Neuronal stem cell (in vitro differentiated cells): ENCODE measurements around the gene RASSF3.

ENCODE experiments used
- DNase-seq: peaks from one replicate; pipeline ENCODE4 v3.0.0-alpha.2; 2013; ENCODE audit warnings: low spot score
- H2AFZ ChIP-seq: one replicate; pipeline ENCODE4 v1.6.1; 2013; ENCODE audit warnings: mild to moderate bottlenecking, low read length, inconsistent platforms
- H2AK5ac ChIP-seq: 2 replicates; pipeline ENCODE4 v1.6.1; 2013; ENCODE audit warnings: low read depth, mild to moderate bottlenecking, inconsistent platforms, low read length, moderate library complexity, mixed read lengths
- H2BK120ac ChIP-seq: 2 replicates; pipeline ENCODE4 v1.6.1; 2013; ENCODE audit warnings: low read depth, mild to moderate bottlenecking, inconsistent platforms, low read length, moderate library complexity, mixed read lengths
- H2BK12ac ChIP-seq: one replicate; pipeline ENCODE4 v1.6.1; 2013; ENCODE audit warnings: low read length, inconsistent platforms
- H2BK15ac ChIP-seq: 2 replicates; pipeline ENCODE4 v1.6.1; 2013; ENCODE audit warnings: mild to moderate bottlenecking, low read length, inconsistent platforms, mixed read lengths
- H2BK5ac ChIP-seq: one replicate; pipeline ENCODE4 v1.6.1; 2013; ENCODE audit warnings: inconsistent platforms, mild to moderate bottlenecking, low read length, moderate library complexity
- H3K14ac ChIP-seq: one replicate; pipeline ENCODE4 v1.6.1; 2013; ENCODE audit warnings: low read length, inconsistent platforms
- H3K18ac ChIP-seq: 2 replicates; pipeline ENCODE4 v1.6.1; 2013; ENCODE audit warnings: low read length, inconsistent platforms
- H3K23ac ChIP-seq: 2 replicates; pipeline ENCODE4 v1.6.1; 2013; ENCODE audit warnings: low read depth, mild to moderate bottlenecking, mixed read lengths, low read length, inconsistent platforms; ENCODE audit not compliant: poor library complexity
- H3K27ac ChIP-seq: replicated peaks from 3 replicates; pipeline ENCODE4 v1.5.1; 2013; ENCODE audit warnings: low read length, inconsistent platforms
- H3K27me3 ChIP-seq, 3 experiments: 2 replicates each; pipeline ENCODE4 v1.6.1; 2013; ENCODE audit warnings: low read length in 3 of 3, mild to moderate bottlenecking in 2 of 3, inconsistent platforms in 1 of 3, low read depth in 1 of 3, mixed read lengths in 1 of 3, moderate library complexity in 1 of 3; ENCODE audit not compliant: control insufficient read depth in 3 of 3, insufficient read depth in 3 of 3
- H3K36me3 ChIP-seq, 2 donors: replicated peaks in 1 of 2; 2 replicates each; pipeline ENCODE4 v1.6.1; 2013; ENCODE audit warnings: low read length in 2 of 2; ENCODE audit not compliant: control insufficient read depth in 2 of 2, insufficient read depth in 2 of 2
- H3K4ac ChIP-seq: 2 replicates; pipeline ENCODE4 v1.6.1; 2013; ENCODE audit warnings: inconsistent platforms, mild to moderate bottlenecking, low read length, moderate library complexity
- H3K4me1 ChIP-seq, 2 donors: 1 replicate in 1 of 2; 2 replicates in 1 of 2; pipeline ENCODE4 v1.6.1; 2013; ENCODE audit warnings: low read length in 2 of 2, low read depth in 1 of 2; ENCODE audit not compliant: control insufficient read depth in 2 of 2, insufficient read depth in 1 of 2
- H3K4me2 ChIP-seq: one replicate; pipeline ENCODE4 v1.6.1; 2013; ENCODE audit warnings: mild to moderate bottlenecking, low read length, inconsistent platforms; ENCODE audit not compliant: insufficient read depth, poor library complexity, severe bottlenecking
- H3K4me3 ChIP-seq, 2 donors: 2 replicates each; pipeline ENCODE4 v1.5.1; 2013; ENCODE audit warnings: low read length in 2 of 2, mild to moderate bottlenecking in 2 of 2, inconsistent platforms in 1 of 2, moderate library complexity in 1 of 2
- H3K79me1 ChIP-seq: one replicate; pipeline ENCODE4 v1.6.1; 2013; ENCODE audit warnings: low read depth, mild to moderate bottlenecking, inconsistent platforms, low read length, moderate library complexity
- H3K9ac ChIP-seq: one replicate; pipeline ENCODE4 v1.6.1; 2013; ENCODE audit warnings: mild to moderate bottlenecking, low read depth, low read length, inconsistent platforms; ENCODE audit not compliant: poor library complexity
- H3K9me3 ChIP-seq, 2 donors: replicated peaks in 1 of 2; 2 replicates each; pipeline versions ENCODE3 to v1.6.1; 2013; ENCODE audit warnings: low read length in 2 of 2, mild to moderate bottlenecking in 2 of 2, inconsistent platforms in 1 of 2, low read depth in 1 of 2, mixed read lengths in 1 of 2, moderate library complexity in 1 of 2; ENCODE audit not compliant: control insufficient read depth in 2 of 2, insufficient read depth in 1 of 2
- H4K8ac ChIP-seq: one replicate; pipeline ENCODE4 v1.6.1; 2013; ENCODE audit warnings: low read depth, mild to moderate bottlenecking, inconsistent platforms, low read length, moderate library complexity
- H4K91ac ChIP-seq: one replicate; pipeline ENCODE4 v1.6.1; 2013; ENCODE audit warnings: low read length, low read depth, mild to moderate bottlenecking, inconsistent platforms; ENCODE audit not compliant: poor library complexity
- WGBS, 2 donors: extraction: QIAGEN DNeasy Blood & Tissue Kit; methylation state at CpG; one replicate each; pipeline ENCODE4 v1.1.7; 2013; ENCODE audit warnings: missing lambda C conversion rate in 2 of 2, mixed read lengths in 1 of 2; ENCODE audit not compliant: insufficient read length in 2 of 2, insufficient replicate concordance in 1 of 2; ENCODE audit errors: extremely low coverage in 2 of 2; 5-methylcytosine and 5-hydroxymethylcytosine counted together

RASSF3 gene

DNA sequence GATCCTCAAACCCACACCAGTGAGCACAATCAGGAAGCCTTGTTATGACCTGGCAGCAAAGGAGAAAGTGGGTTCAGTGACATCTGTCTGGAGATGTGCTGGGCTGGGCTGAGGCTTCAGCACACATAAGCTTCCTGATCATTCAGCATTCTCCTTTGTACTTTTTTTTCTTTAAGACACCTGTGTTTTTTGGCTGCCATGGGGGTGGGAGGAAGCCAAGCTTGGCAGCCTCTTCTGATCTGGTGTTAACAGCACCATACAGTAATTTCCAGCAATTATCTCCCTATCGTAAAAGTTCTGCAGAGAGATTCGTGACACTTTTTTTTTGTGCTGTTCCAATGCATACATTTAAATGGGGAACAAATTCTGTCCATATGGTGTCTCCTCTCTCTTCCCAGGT lies 38.9 kb upstream of the RASSF3 start:
- Histone ChIP-seq H3K23ac (no peak overlapping the region), H2BK5ac (no peak overlapping the region), H2AK5ac (no peak overlapping the region), H3K4me1 (peaks cover 0 to 4% of the 10 kb centered on the region in 2 donors), H2AFZ (no peak overlapping the region), H3K27me3 (no peaks in the 10 kb centered on the region), H3K9ac (no peak overlapping the region), H3K4me3 (no peak overlapping the region), H4K8ac (no peak overlapping the region), H3K4me2 (no peak overlapping the region), H4K91ac (no peak overlapping the region), H3K4ac (no peak overlapping the region), H2BK15ac (no peak overlapping the region), H3K18ac (no peak overlapping the region), H3K27ac (no peak overlapping the region), H2BK120ac (no peak overlapping the region), H2BK12ac (no peak overlapping the region), H3K79me1 (no peaks in the 10 kb centered on the region), H3K9me3 (peaks cover 6 to 11% of the 10 kb centered on the region in 2 donors), H3K36me3 (no peaks in the 10 kb centered on the region), H3K14ac (no peak overlapping the region)
- DNase-seq: no peak
- WGBS, 2 donors: no CpG with 5 or more reads among the region's 2 CpGs

DNA sequence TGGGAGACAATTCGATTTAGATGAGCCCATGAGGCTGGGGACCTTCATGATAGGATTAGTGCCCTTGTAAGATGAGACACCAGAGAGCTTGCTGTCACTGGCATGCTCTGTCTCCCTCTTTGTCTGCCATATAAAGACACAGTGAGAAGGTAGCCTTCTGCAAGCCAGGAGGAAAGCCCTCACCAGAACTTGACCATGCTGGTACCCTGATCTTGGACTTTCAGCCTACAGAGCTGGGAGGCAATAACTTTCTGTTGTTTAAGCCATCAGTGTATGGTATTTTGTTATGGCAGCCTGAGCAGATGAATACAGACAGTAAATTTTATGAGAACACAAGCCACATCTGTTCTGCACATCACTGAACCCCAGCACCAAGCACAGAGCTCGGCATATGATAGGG lies 38.1 kb upstream of the RASSF3 start:
- Histone ChIP-seq H3K14ac (no peak overlapping the region), H2BK5ac (no peak overlapping the region), H3K79me1 (no peaks in the 10 kb centered on the region), H3K9ac (no peak overlapping the region), H3K4me1 (no peaks in the 10 kb centered on the region), H3K18ac (no peak overlapping the region), H2AFZ (no peak overlapping the region), H2BK120ac (no peak overlapping the region), H3K27me3 (no peaks in the 10 kb centered on the region), H3K27ac (no peak overlapping the region), H2BK15ac (no peak overlapping the region), H3K4me3 (no peak overlapping the region), H3K36me3 (no peaks in the 10 kb centered on the region), H3K4me2 (no peak overlapping the region), H3K23ac (no peak overlapping the region), H4K8ac (no peak overlapping the region), H2BK12ac (no peak overlapping the region), H2AK5ac (no peak overlapping the region), H3K9me3 (peaks cover 6 to 11% of the 10 kb centered on the region in 2 donors), H3K4ac (no peak overlapping the region), H4K91ac (no peak overlapping the region)
- no CpG with 5 or more reads among the region's 2 CpGs for WGBS, 2 donors
- DNase-seq: no peak

DNA sequence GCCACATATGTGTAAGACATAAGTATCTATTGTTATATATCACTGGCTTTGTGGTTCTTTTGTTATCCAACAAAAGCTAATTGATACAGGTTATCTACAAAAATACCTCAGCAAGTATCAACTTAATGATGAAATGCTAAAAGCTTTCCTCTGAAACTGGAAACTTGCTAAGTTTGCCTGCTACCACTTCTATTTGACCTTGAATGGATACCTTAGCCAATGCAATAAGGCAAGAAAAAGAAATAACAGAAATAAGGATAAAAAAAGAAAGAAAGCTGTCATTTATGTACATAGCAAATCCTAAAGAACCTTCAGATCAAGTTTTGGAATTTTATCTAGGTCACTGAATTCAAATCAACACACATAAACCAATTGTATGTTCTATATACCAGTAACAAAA lies 35.5 kb upstream of the RASSF3 start:
- DNase-seq: no peak
- no peaks in the 10 kb centered on the region for H3K79me1 ChIP-seq
- H3K36me3 ChIP-seq: no peaks in the 10 kb centered on the region
- no peak overlapping the region for H3K27ac ChIP-seq
- no peak overlapping the region for H4K8ac ChIP-seq
- no peak overlapping the region for H2BK120ac ChIP-seq
- H3K4me2 ChIP-seq: no peak overlapping the region
- H3K9me3 ChIP-seq: peaks cover 6 to 11% of the 10 kb centered on the region in 2 donors
- no peak overlapping the region for H4K91ac ChIP-seq
- no peaks in the 10 kb centered on the region for H3K27me3 ChIP-seq
- H2BK12ac ChIP-seq: no peak overlapping the region
- H2AFZ ChIP-seq: no peak overlapping the region
- no peak overlapping the region for H3K18ac ChIP-seq
- no peak overlapping the region for H3K23ac ChIP-seq
- no peak overlapping the region for H3K9ac ChIP-seq
- no peaks in the 10 kb centered on the region for H3K4me1 ChIP-seq
- H3K14ac ChIP-seq: no peak overlapping the region
- H2BK15ac ChIP-seq: no peak overlapping the region
- H2BK5ac ChIP-seq: no peak overlapping the region
- H3K4me3 ChIP-seq: no peak overlapping the region
- no peak overlapping the region for H2AK5ac ChIP-seq
- H3K4ac ChIP-seq: no peak overlapping the region

DNA sequence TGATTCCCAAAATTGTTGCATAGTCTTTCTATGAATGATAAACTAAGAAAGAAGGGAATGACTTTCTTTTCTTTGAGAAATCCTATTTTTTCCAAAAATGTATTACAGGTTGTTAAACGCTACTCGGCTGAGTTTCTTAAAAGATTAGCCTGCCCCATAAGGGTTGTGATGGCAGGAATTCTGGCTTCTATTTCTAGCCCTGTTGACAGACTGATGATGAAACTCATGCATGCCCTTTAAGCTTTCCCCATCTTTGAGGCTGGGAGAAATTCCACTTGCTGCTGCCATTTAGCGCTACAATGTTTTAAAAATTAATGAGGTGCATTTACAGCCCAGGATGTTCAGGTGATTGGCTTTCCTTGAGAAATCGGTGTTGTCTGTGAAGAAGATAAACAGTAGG lies 33.2 kb upstream of the RASSF3 start:
- DNase-seq: no peak
- Histone ChIP-seq H3K9ac (no peak overlapping the region), H3K36me3 (no peaks in the 10 kb centered on the region), H3K9me3 (peaks cover 6 to 11% of the 10 kb centered on the region in 2 donors), H3K27ac (no peak overlapping the region), H3K23ac (no peak overlapping the region), H2BK5ac (no peak overlapping the region), H2AFZ (no peak overlapping the region), H2AK5ac (no peak overlapping the region), H3K4me1 (no peaks in the 10 kb centered on the region), H3K4me3 (no peak overlapping the region), H2BK120ac (no peak overlapping the region), H4K91ac (no peak overlapping the region), H3K27me3 (no peaks in the 10 kb centered on the region), H2BK12ac (no peak overlapping the region), H3K4ac (no peak overlapping the region), H3K18ac (no peak overlapping the region), H3K14ac (no peak overlapping the region), H3K79me1 (no peaks in the 10 kb centered on the region), H4K8ac (no peak overlapping the region), H3K4me2 (no peak overlapping the region), H2BK15ac (no peak overlapping the region)
- WGBS, 2 donors: no CpG with 5 or more reads among the region's 4 CpGs
